ENCODE measurements around the gene RFC3.

Gene RFC3

GRCh38 chr13:33794576-33794975 lies 23.4 kb upstream of the RFC3 start:
- TF ChIP-seq RAD21 (IDR thresholded peaks at IDR 0.05; ENCODE audit: low read depth): no peak
- TF ChIP-seq TCF12 (IDR thresholded peaks at IDR 0.05; ENCODE audit: low read depth): no peak
- no peak for TF ChIP-seq EP300 (IDR thresholded peaks at IDR 0.05; ENCODE audit: borderline replicate concordance)
- no peak for TF ChIP-seq NFIC (IDR thresholded peaks at IDR 0.05)
- TF ChIP-seq TEAD4 (IDR thresholded peaks at IDR 0.05): no peak
- TF ChIP-seq YY1 (IDR thresholded peaks at IDR 0.05; ENCODE audit: low read depth): no peak
- TF ChIP-seq TAF1 (IDR thresholded peaks at IDR 0.05; ENCODE audit: low read depth): no peak
- TF ChIP-seq CREB1 (IDR thresholded peaks at IDR 0.05; ENCODE audit: low read depth): no peak
- TF ChIP-seq CEBPB (IDR thresholded peaks at IDR 0.05): no peak
- TF ChIP-seq ZBTB7A (IDR thresholded peaks at IDR 0.05; ENCODE audit: low read depth): no peak
- no peak for TF ChIP-seq MAX (IDR thresholded peaks at IDR 0.05)
- no peak for TF ChIP-seq EGR1 (IDR thresholded peaks at IDR 0.05)
- TF ChIP-seq USF1 (IDR thresholded peaks at IDR 0.05): no peak
- no peak for TF ChIP-seq REST (IDR thresholded peaks at IDR 0.05; ENCODE audit: low read depth)
- no peak for TF ChIP-seq FOXM1 (IDR thresholded peaks at IDR 0.05; ENCODE audit: borderline replicate concordance, low read depth)

- no peak for TF ChIP-seq EP300 (IDR thresholded peaks at IDR 0.05; ENCODE audit: borderline replicate concordance)
- TF ChIP-seq TEAD4 (IDR thresholded peaks at IDR 0.05): no peak
- no peak for TF ChIP-seq TCF12 (IDR thresholded peaks at IDR 0.05; ENCODE audit: low read depth)
- no peak for TF ChIP-seq EGR1 (IDR thresholded peaks at IDR 0.05)
- no peak for TF ChIP-seq FOXM1 (IDR thresholded peaks at IDR 0.05; ENCODE audit: borderline replicate concordance, low read depth)
- no peak for TF ChIP-seq CEBPB (IDR thresholded peaks at IDR 0.05)
- no peak for TF ChIP-seq RAD21 (IDR thresholded peaks at IDR 0.05; ENCODE audit: low read depth)
- TF ChIP-seq USF1 (IDR thresholded peaks at IDR 0.05): no peak
- TF ChIP-seq TAF1 (IDR thresholded peaks at IDR 0.05; ENCODE audit: low read depth): no peak
- TF ChIP-seq REST (IDR thresholded peaks at IDR 0.05; ENCODE audit: low read depth): no peak
- TF ChIP-seq YY1 (IDR thresholded peaks at IDR 0.05; ENCODE audit: low read depth): no peak
Observed at GRCh38 chr13:33796095-33796494, 21.9 kb upstream of the RFC3 start.

- TF ChIP-seq CREB1 (IDR thresholded peaks at IDR 0.05; ENCODE audit: low read depth) (no peak), TCF12 (IDR thresholded peaks at IDR 0.05; ENCODE audit: low read depth) (no peak)
Observed at GRCh38 chr13:33797622-33798021, 20.3 kb upstream of the RFC3 start.

GRCh38 chr13:33798023-33798422 lies 19.9 kb upstream of the RFC3 start:
- TF ChIP-seq EP300 (IDR thresholded peaks at IDR 0.05; ENCODE audit: borderline replicate concordance) (no peak), CREB1 (IDR thresholded peaks at IDR 0.05; ENCODE audit: low read depth) (no peak), NFIC (IDR thresholded peaks at IDR 0.05) (no peak), EGR1 (IDR thresholded peaks at IDR 0.05) (no peak), MAX (IDR thresholded peaks at IDR 0.05) (no peak), CEBPB (IDR thresholded peaks at IDR 0.05) (no peak), TEAD4 (IDR thresholded peaks at IDR 0.05) (no peak), REST (IDR thresholded peaks at IDR 0.05; ENCODE audit: low read depth) (no peak), TAF1 (IDR thresholded peaks at IDR 0.05; ENCODE audit: low read depth) (no peak), ZBTB7A (IDR thresholded peaks at IDR 0.05; ENCODE audit: low read depth) (no peak), USF1 (IDR thresholded peaks at IDR 0.05) (no peak), YY1 (IDR thresholded peaks at IDR 0.05; ENCODE audit: low read depth) (no peak), FOXM1 (IDR thresholded peaks at IDR 0.05; ENCODE audit: borderline replicate concordance, low read depth) (no peak), RAD21 (IDR thresholded peaks at IDR 0.05; ENCODE audit: low read depth) (no peak), TCF12 (IDR thresholded peaks at IDR 0.05; ENCODE audit: low read depth) (no peak)

All from Ishikawa (cell line).